Measurements from ENCODE around the gene CPA5. TPM values are rescaled to one million over a fixed set of nuclear protein-coding genes. Genes with fewer than 3 reads are reported as not detected.

CPA5 gene
- total and polyA plus RNA-seq, 10 of the 15 experiments (the other 5 are each of a cell fraction or from before 2014, with no cell fraction given): 0.06 to 0.52 (median 0.29) TPM; not detected in 2

GRCh38 chr7:130405003-130405402, 60.4 kb downstream of the CPA5 start:
- H3K9ac ChIP-seq (ENCODE audit: control insufficient read depth, insufficient read depth, low read length): no peak overlapping the region
- no TSS peak for BruUV-seq (replicated peaks)
- WGBS (ENCODE audit: insufficient coverage, insufficient replicate concordance, low lambda C conversion rate, missing lambda C conversion rate): 89% methylated on average over 2 of the region's 2 CpGs
- no peak overlapping the region for H3K4me2 ChIP-seq (ENCODE audit: control insufficient read depth, insufficient read depth)
- H3K36me3 ChIP-seq (ENCODE audit: control insufficient read depth in 2 of 2, insufficient read depth in 2 of 2, low read length in 1 of 2): peaks cover 0 to 3% of the 10 kb centered on the region in 2 experiments; a peak in 1 of 4 replicates
- H4K20me1 ChIP-seq (ENCODE audit: control insufficient read depth, insufficient read depth): no peaks in the 10 kb centered on the region
- no peaks in the 10 kb centered on the region for H3K4me1 ChIP-seq (ENCODE audit: control insufficient read depth, insufficient read depth, low read length)
- ChIA-PET CTCF (interaction anchor here (0.9 to 1.0 kb wide), 2 partner anchors 73 to 310 kb away, joined by 3 read pairs; no protein-coding TSS in a partner anchor), RAD21 (ENCODE audit: unreplicated experiment) (no interaction called here), SMC1A (ENCODE audit: uncharacterized antibody, unreplicated experiment) (interaction anchor here (0.5 to 2.2 kb wide), 3 partner anchors 8 to 202 kb away, joined by 3 to 5 read pairs (median 3); no protein-coding TSS in a partner anchor), POLR2A (no interaction called here)
- FAIRE-seq (no peak), ATAC-seq (no peak), DNase-seq (ENCODE audit: low read depth, low spot score) (no peak)
- no peak overlapping the region for H2AFZ ChIP-seq (ENCODE audit: control insufficient read depth, low read depth, low read length)
- intact Hi-C loops (cut with micrococcal nuclease; ENCODE audit: unreplicated experiment) (no loop called here), in situ Hi-C loops (cut with MboI) (no loop called here)
- no peaks in the 10 kb centered on the region for H3K27me3 ChIP-seq (replicated peaks in 1 of 2; ENCODE audit: control insufficient read depth in 2 of 2, insufficient read depth in 2 of 2, low read length in 1 of 2)
- no peaks in the 10 kb centered on the region for H3K9me3 ChIP-seq (replicated peaks; ENCODE audit: control insufficient read depth, insufficient read depth, low read length)
- no peaks in the 10 kb centered on the region for H3K79me2 ChIP-seq (ENCODE audit: control insufficient read depth, insufficient read depth, low read length)
- H3K27ac ChIP-seq (ENCODE audit: control insufficient read depth, insufficient read depth): no peak overlapping the region
- H3K4me3 ChIP-seq: no peak overlapping the region
- TF ChIP-seq RAD21 (IDR thresholded peaks at IDR 0.05; ENCODE audit: insufficient read depth, low read depth, low read length) (no peak), ZBED1 (IDR thresholded peaks at IDR 0.05; ENCODE audit: borderline replicate concordance) (no peak), KDM1A (IDR thresholded peaks at IDR 0.05; ENCODE audit: borderline replicate concordance) (no peak), SUPT20H (IDR thresholded peaks at IDR 0.05; ENCODE audit: borderline replicate concordance, control insufficient read depth, low read depth, low read length) (no peak), CEBPZ (IDR thresholded peaks at IDR 0.05; ENCODE audit: low read depth, low read length) (no peak), RBBP5 (conservative IDR thresholded peaks at IDR 0.05) (no peak), RCOR1 (conservative IDR thresholded peaks at IDR 0.05; ENCODE audit: low read depth, low read length) (no peak)

All from GM12878 (cell line).